GM21529 (cell line): ENCODE results near the gene USP15.
"Not testable (repeated sequence)": the region's sequence is repeated elsewhere in the genome, so short reads cannot be mapped to it uniquely, and the experiment has no call there.

Experiments used
- ATAC-seq: cut with Tn5 transposase; IDR thresholded peaks from one replicate; pipeline ENCODE4 v1.9.1; 2021; ENCODE audit not compliant: unreplicated experiment

USP15 gene

DNA sequence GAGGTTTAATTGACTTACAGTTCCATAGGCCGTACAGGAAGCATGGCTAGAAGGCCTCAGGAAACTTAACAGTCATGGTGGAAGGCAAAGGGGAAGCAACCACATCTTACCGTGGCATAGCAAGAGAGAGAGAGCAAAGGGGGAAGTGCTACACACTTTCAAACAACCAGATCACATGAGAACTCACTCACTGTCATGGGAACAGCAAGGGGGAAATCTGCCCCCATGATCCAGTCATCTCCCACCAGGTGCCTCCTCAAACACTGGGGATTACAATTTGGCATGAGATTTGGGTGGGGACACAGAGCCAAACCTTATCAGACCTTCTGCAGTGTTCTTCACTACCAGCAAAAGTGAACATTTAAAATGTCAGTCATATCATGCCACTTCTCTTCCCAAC lies 58.9 kb downstream of the USP15 start:
- ATAC-seq = no peak

DNA sequence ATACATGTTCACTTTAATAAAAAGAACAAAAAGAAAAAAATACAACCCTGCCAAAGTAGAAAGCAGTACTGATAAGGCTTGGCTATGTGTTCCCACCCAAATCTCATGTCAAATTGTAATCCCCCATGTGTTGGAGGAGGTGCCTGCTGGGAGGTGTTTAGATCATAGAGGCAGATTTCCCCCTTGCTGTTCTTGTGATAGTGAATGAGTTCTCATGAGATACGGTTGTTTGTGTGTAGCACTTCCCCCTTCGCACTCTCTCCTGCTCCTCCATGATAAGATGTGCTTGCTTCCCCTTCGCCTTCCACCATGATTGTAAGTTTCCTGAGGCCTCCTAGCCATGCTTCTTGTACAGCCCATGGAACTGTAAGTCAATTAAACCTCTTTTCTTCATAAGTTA lies 59.9 kb downstream of the USP15 start:
- no peak for ATAC-seq

DNA sequence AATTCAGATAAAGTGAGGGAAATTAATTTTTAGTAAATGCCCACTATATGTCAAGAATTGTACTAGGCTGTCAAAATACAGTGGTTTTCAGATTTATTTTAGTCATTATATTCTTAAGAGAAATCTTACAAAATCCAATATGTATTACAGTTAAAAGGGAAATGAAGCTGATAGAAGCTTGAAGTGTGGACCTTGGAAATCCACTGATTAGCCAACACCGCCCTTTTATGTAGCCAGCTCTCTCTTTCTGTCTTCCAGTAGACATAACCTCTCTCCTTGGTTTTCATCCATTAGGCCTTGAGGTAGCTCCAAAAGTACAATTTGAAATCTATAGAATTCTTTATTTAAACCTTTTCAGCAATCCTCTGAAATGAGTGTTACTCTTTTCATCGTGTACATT lies 63.2 kb downstream of the USP15 start:
- ATAC-seq = no peak

DNA sequence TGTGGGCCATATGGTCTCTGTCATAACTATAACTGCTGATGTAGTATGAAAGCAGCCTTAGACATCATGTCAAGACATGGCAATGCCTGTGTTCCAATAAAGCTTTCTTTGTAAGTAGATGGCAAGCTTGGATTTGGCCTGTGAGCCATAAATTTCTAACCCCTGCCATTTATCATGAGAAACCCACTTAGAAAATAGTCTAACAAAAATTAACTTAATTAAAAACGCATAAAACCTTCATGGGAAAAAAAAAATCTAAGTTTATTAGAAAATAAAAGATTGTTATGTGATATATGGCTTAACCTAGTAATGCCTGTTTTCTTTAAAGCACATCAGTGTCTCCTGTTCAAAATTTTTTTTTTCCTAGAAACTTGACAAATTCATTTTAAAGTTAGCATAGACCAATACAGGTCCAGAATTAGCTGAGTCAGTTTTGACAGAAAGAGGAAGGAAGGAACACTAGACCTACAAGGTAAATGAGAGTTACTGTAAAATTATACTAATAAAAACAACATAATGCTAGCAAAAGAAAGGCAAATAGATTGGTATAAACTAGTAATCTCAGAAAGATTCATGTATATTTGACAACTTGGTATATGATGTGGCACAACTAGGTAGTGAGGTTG lies 68.2 kb downstream of the USP15 start:
- no peak for ATAC-seq

DNA sequence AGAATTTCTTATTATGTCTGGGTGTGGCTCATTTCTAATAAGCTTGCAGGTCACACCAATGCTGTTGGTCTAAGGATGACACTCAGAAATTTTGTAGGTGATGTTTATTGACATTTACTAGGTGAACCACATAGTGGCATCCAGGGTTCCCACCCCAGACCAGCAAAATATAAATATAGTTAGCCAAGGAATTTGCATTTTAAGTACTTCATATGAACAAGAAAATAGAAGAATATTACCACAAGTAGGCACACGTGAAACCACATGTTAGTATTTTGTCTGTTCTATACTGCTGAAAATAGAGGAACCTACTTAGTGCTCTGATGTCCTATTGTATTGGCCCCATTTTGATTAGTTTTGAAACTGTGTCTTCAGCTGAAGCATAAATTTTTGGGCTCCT lies 71.1 kb downstream of the USP15 start:
- peak; percentile 71 for ATAC-seq

DNA sequence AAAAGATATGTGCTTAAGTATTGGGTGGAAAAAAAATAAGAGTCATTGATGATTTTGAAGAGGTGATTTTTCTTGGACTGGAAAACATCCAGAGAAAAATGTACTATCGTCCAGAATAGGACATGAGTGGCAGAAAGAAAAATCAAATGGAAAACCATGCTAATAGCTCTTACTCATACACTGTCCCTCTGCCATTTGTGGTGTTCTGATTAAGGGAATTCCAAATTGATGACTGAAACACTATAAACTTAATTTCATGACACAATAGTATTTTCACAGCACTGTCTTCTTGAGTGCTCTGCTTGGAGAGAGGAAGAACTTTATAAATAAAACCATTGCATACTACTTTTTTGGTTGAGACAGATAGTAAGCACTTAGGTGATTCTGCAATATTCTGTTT lies 72.4 kb downstream of the USP15 start:
- ATAC-seq = no peak

DNA sequence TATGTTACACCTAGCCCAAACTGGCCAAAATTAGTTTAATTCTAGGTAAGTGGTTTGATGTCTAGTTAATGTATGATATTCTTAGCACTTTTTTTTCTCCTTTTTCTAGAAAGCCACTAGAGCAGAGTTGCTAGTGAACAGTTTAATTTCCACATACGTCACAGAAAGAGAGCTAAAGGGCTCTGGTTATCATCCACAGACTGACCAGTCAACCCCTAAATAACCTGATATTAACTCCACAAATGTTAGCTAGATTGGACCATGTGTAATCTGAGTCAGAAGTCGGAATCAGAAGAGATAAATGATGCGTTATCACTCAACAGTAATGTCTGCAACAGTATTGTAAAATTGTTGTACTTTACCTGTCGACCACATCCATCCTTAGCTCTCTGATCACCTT lies 74.9 kb downstream of the USP15 start:
- no peak for ATAC-seq

DNA sequence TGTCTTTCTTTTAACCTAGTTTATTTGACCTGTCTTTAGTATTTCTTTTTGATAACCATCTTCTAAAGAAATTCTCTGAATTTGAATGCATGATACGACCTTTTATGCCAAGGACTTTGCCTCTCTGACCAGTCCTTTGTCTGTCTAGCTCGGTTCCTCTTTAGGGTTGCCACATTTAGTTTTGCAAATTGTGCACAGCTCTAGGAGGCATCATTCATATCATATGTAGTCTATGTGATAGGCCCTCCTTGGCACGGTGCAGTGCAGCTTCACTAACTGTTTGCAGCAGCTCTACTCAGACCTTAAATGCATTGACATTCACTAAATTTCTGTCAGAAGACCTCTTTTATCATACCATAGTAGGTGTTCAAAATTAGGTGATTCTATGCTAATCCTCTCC lies 75.6 kb downstream of the USP15 start:
- no peak for ATAC-seq

DNA sequence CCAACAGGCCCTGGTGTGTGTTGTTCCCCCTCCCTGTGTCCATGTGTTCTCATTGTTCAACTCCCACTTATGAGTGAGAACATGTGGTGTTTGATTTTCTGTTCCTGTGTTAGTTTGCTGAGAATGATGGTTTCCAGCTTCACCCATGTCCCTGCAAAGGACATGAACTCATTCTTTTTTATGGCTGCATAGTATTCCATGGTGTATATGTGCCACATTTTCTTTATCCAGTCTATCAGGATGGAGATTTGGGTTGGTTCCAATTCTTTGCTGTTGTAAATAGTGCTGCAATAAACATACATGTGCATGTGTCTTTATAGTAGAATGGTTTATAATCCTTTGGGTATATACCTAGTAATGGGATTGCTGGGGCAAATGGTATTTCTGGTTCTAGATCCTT lies 77.4 kb downstream of the USP15 start:
- not testable (repeated sequence) for ATAC-seq

DNA sequence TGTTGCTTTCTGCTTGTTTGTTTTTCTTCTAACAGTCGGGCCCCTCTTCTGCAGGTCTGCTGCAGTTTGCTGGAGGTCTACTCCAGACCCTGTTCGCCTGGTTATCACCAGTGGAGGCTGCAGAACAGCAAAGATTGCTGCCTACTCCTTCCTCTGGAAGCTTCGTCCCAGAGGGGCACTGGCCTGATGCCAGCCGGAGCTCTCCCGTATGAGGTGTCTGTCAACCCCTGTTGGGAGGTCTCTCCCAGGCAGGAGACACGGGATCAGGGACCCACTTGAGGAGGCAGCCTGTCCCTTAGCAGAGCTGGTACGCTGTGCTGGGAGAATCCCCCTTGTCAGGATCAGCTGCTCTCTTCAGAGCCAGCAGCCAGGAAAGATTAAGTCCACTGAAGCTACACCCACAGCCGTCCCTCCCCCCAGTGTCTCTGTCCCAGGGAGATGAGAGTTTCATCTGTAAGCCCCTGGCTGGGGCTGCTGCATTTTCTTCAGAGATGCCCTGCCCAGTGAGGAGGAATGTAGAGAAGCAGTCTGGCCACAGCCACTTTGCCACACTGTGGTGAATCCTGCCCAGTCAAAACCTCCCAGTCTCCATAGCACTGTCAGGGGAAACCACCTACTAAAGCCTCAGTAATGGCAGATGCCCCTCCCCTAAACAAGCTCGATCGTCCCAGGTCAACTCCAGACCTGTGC lies 82.6 kb downstream of the USP15 start:
- ATAC-seq = not testable (repeated sequence)

DNA sequence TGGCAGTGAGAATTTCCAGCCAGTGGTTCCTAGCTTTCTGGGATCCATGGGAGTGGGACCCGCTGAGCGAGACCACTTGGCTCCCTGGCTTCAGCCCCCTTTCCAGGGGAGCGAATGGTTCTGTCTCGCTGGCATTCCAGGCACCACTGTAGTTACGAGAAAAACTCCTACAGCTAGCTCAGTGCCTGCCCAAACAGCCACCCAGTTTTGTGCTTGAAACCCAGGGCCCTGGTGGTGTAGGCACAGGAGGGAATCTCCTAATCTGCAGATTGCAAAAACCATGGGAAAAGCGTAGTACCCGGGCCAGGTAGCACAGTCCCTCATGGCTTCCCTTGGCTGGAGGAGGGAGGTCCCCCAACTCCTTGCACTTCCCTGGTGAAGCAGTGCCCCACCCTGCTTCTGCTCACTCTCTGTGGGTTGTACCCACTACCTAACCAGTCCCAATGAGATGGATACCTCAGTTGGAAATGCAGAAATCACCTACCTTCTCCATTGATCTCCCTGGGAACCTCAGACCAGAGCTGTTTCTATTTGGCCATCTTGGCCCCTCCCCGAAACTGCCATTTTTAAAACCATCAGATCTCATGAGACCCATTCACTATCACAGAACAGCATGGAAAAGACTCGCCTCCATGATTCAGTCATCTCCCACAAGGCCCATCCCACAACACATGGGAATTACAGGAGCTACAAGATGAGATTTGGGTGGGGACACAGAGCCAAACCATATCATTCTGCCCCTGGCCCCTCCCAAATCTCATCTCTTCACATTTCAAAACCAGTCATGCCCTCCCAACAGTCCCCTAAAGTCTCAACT lies 83.3 kb downstream of the USP15 start:
- ATAC-seq = not testable (repeated sequence)

DNA sequence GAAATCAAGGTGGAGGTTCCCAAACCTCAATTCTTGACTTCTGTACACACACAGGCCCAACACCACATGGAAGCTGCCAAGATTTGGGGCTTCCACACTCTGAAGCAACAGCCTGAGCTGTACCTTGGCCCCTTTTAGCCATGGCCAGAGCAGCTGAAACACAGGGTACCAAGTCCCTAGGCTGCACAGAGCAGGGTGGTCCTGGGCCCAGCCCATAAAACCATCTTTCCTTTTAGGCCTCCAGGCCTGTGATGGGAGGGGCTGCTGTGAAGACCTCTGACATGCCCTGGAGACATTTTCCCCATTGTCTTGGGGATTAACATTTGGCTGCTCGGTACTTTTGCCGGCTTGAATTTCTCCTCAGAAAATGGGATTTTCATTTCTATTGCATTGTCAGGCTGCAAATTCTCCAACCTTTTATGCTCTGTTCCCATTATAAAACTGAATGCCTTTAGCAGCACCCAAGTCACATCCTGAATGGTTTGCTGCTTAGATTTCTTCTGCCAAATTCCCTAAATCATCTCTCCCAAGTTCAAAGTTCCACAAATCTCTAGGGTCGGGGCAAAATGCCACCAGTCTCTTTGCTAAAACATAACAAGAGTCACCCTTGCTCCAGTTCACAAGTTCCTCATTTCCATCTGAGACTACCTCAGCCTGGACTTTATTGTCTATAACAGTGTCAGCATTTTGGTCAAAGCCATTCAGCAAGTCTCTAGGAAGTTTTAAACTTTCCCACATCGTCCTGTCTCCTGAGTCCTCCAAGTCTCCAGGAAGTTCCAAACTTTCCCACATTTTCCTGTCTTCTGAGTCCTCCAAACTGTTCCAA lies 84.7 kb downstream of the USP15 start:
- ATAC-seq = not testable (repeated sequence)

DNA sequence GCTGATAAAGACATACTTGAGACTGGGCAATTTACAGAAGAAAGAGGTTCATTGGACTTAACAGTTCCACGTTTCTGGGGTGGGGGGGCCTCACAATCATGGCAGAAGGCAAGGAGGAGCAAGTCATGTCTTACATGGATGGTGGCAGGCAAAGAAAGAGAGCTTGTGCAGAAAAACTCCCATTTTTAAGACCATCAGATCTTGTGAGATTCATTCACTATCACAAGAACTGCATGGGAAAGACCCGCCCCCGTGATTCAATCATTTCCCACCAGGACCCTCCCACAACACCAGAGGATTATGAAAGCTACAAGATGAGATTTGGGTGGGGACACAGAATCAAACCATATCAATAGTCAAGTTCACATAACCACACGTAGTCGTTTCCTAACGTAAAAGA lies 85.5 kb downstream of the USP15 start:
- ATAC-seq = no peak

DNA sequence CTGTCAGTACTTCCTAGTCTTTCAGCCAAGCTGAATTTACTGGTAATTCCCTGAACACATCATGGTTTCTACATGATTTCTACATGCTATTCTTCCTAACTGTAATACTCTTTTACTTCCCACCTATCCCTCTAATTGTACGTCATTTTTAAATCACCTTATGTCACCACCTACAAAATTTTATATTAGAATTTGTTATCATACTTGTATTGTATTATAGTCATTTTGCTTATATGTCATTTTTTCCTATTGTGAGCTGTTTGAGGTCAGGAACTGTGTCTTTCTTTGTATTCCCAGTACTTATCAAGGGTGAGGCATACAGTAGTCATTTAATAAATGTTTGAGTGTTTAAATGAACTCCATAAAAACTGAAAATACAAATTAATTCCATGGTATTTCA lies 86.6 kb downstream of the USP15 start:
- ATAC-seq = no peak

DNA sequence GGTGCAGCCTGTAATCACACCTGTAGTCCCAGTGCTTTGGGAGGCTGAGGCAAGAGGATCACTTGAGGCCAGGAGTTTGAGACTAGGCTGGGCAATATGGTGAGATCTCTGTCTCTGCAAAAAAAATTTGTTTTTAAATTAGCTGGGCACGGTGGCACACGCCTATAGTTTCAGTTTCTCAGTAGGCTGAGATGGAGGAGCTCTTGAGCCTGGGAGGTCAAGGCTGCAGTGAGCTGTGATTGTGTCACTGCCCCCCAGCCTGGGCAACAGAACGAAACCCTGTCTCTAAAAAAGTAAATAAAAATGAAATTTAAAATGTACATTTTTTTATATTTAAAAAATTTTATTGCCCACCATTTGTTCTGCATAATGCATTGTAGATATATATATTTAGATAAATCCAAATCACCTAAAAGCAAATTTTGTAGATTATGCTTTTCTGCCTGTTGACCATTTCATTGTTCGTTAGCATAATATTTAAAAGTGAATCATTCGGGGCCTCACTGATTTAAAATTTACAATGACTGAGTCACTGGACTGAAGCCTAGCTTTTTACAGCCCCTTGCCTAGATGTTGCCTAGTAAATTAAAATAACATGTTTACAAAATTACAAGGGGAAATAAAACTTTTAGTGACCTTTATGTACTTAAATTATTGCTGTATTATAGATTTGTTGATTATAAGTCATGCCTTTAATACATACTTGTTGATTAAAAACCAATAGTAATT lies 87.9 kb downstream of the USP15 start:
- no peak for ATAC-seq

DNA sequence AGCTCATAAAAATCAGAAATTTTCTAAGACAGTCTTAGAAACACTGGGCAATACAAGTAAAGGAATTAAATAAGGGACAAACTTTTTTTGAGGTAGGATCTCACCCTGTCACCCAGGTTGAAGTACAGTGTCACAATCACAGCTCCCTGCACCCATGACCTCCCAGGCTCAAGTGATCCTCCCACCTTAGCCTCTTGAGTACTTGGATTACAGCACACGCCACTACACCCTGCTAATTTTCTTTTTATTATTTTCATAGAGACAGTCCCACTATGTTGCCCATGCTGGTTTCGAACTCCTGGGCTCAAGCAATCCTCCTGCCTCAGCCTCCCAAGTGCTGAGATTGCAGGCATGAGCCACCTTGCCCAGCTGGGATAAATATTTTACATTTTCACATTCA lies 90.3 kb downstream of the USP15 start:
- ATAC-seq = no peak

DNA sequence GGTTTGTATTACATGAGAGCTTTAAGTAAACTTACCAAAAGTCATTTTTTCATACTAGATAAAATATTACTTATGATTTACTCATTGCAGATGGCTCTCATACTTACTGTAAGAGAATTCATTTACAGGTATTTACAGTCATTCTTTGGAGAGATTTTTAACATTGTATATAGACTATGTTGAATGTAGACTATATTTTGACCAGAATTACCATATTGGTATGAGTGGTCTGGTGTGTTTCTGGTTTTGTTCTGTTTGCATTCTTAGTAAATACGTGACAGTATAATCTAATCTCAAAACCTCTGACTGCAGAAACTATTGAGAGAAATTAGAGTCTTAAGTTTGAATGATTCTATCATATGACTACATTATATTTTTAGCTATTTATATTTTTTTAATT lies 91.1 kb downstream of the USP15 start:
- ATAC-seq = peak; percentile 42

DNA sequence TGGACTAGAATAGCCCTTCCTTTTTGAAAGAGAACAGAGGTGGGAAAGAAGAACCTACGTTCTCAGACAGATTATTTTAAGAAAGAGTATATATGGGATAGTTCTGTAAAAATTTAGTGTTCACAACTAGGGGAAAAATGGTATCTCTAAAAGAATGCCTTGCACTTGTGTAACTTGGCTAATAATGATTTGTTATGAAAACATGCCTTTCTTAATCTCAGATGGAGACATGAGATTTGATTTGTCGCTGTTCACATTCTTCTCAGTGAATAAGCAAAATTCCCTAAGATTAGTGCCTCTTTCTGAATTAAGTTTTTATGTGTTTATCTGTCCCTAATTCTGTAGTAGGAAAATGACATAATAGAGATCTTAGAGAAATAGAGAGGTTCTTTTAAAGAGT lies 100.8 kb downstream of the USP15 start:
- ATAC-seq = no peak

DNA sequence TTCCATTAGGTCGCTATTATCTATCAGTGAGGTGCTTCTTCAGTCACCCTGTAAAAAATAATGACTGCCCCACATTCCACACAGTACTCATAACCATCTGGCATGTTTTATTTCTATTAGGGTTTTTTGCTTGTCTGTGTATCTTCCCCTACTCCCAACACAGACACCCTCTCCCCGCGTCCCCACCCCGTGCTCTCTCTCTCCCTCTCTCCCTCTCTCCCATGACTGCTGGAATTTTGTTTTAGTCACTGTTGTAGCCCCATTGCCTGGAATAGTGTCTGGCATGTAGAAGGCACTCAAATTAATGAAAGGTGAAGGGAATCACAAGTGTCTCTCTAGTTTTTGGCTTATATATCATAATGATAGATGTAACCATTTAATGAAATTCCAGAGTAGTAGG lies 103.3 kb downstream of the USP15 start:
- ATAC-seq = no peak

DNA sequence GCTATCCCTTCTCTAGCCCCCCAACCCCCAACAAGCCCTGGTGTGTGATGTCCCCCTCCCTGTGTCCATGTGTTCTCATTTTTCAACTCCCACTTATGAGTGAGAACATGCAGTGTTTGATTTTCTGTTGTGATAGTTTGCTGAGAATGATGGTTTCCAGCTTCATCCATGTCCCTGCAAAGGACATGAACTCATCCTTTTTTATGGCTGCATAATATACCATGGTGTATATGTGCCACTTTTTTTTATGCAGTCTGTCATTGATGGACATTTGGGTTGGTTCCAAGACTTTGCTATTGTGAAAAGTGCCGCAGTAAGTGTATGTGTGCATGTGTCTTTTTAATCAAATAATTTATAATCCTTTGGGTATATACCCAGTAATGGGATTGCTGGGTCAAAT lies 104.5 kb downstream of the USP15 start:
- not testable (repeated sequence) for ATAC-seq

DNA sequence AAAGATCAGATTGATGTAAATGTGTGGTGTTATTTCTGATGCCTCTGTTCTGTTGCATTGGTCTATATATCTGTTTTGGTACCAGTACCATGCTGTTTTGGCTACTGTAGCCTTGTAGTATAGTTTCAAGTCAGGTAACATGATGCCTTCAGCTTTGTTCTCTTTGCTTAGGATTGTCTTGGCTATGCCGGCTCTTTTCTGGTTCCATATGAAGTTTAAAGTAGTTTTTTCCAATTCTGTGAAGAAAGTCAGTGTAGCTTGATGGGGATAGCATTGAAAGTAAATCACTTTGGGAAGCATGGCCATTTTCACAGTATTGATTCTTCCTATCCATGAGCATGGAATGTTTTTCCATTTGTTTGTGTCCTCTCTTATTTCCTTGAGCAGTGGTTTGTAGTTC lies 105.6 kb downstream of the USP15 start:
- ATAC-seq = not testable (repeated sequence)
